CD4-positive, alpha-beta T cell treated with Interleukin-6 for 4 hours (primary cell): ENCODE measurements around the gene MGLL.

Experiments used
- DNase-seq: peaks from one replicate; pipeline ENCODE4 v3.0.0-alpha.2; 2020; ENCODE audit warnings: mixed read lengths

The MGLL gene

DNA sequence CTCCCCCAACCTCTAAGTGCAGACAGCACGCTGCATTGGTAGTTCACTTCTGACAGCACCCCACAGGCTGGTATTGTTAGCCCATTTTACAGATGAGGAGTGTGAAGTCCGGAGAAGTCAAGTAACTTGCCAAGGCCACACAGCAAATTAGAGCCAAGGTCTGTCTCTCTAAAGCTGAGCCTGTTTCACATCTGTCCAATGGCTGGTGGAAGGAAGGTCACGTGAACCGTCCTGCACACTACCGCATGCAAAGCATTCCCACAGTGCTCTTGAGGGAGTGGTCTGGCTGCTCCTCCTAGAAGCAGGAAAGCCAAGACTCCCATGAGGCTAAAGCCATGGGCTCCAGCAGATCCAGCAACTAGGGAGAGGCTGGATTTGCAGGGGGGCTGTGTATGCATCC lies 50.0 kb downstream of the MGLL start:
- DNase-seq = no peak

- DNase-seq = no peak
Measured at GRCh38 chr3:127771746-127772145, 50.6 kb downstream of the MGLL start.

- no peak for DNase-seq
Measured at GRCh38 chr3:127770671-127771355, 51.5 kb downstream of the MGLL start.

DNA sequence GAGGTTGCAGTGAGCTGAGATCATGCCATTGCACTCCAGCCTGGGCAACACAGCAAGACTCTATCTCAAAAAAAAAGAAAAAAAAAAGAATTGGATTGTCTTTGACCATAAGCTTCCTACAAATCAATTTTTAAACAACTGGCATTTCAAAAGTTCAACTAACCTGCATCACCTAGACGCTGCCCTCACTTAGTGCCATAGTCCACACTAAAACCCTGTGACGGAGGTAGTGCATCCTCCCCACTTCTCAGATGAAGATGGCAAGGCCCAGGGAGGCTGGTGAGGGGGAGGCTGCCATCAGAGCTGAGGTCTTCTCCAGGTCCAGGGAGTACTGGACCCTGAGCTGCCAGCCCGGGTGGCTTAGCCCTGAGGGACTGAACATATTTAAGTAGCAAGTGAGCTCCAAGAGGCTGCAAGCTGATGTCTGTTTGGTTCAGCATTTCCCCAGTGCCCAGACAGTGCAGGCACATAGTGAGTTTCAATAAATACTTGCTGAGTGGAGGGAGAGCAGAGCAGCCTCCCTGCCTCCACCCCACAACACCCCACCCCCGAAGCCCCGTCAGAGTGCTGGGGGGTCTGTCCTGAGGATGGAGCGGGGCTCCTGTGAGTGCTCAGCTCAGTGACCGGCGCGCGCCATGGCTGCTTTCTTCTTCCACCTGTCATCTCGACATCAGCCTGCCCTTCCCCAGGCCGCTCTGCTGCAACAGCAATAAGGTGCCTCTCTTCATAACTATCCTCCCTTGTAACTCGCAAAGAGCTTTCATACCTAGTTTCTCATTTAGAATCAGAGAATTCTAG lies 52.8 kb downstream of the MGLL start:
- DNase-seq = no peak

- no peak for DNase-seq
Measured at GRCh38 chr3:127768346-127769008, 53.8 kb downstream of the MGLL start.

GRCh38 chr3:127767126-127767525 lies 55.2 kb downstream of the MGLL start:
- no peak for DNase-seq

DNA sequence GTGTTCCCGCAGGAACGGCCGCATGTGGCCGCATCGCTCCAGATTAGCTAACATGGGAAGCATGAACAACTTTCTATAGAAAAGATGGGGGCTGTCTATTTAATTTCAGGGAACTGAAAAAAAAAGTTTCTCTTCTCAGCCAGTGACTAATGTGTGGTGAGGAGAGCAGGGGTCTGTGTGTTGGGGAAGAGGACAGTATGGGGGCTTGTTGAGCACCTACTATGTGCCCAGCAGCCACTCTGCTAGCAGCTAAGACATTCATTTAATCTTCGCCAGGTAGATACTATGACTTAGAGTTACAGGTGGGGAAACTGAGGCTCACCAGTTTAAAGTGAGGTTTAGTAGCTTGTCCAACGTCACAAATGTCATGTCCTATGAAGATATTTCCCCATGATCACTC lies 56.6 kb downstream of the MGLL start:
- DNase-seq = no peak

GRCh38 chr3:127764841-127765362 lies 57.4 kb downstream of the MGLL start:
- no peak for DNase-seq

GRCh38 chr3:127764301-127764700 lies 58.0 kb downstream of the MGLL start:
- no peak for DNase-seq

GRCh38 chr3:127763816-127764215 lies 58.5 kb downstream of the MGLL start:
- DNase-seq = no peak

GRCh38 chr3:127763337-127763736 lies 59.0 kb downstream of the MGLL start:
- DNase-seq = no peak

- DNase-seq = no peak
Measured at GRCh38 chr3:127762787-127763105, 59.6 kb downstream of the MGLL start.

GRCh38 chr3:127762077-127762786 lies 60.1 kb downstream of the MGLL start:
- no peak for DNase-seq

- DNase-seq = no peak
Measured at GRCh38 chr3:127761441-127761801, 60.9 kb downstream of the MGLL start.

GRCh38 chr3:127760791-127761440 lies 61.4 kb downstream of the MGLL start:
- no peak for DNase-seq

DNA sequence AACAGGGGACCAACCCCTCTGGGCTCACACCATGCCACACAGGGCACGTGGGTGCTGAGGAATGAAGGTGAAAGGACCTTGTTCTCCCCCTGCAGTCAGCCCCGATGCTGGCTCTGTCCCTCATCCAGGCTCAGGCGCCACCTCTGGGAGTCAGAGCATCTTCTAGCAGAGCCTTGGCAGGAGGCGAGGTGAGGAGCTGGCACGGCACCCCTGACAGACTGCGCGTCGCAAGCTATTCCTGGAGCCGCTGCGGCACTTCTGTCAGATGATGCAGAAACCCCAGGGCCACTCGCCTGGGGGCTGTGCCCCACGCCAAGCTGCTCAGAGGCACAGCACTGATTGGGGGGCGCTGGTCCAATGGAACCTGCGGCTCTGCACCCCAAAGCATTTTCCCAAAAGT lies 62.0 kb downstream of the MGLL start:
- DNase-seq = no peak

GRCh38 chr3:127759826-127760225 lies 62.5 kb downstream of the MGLL start:
- DNase-seq = no peak

DNA sequence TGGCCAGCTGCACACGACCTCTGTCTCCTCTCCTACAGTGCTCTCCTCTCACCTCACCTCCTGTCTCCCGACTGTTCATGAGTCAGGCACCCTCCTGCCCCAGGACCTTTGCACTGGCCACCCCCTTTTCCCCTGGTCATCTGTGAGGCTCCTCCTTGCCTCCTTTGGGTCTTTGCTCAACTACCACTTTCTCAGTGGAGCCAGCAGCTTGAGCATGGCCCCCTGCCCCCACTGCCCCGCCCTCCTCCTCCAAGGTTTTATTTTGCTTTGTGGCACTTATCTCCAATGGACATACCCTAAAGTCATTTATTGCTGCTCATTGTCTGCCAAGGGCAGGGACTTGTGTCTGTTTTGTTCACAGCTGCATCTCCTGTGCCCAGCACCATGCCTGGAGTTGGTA lies 64.3 kb downstream of the MGLL start:
- no peak for DNase-seq

- no peak for DNase-seq
Measured at GRCh38 chr3:127755305-127755681, 67.0 kb downstream of the MGLL start.

- DNase-seq = no peak
Measured at GRCh38 chr3:127754411-127755304, 67.7 kb downstream of the MGLL start.

DNA sequence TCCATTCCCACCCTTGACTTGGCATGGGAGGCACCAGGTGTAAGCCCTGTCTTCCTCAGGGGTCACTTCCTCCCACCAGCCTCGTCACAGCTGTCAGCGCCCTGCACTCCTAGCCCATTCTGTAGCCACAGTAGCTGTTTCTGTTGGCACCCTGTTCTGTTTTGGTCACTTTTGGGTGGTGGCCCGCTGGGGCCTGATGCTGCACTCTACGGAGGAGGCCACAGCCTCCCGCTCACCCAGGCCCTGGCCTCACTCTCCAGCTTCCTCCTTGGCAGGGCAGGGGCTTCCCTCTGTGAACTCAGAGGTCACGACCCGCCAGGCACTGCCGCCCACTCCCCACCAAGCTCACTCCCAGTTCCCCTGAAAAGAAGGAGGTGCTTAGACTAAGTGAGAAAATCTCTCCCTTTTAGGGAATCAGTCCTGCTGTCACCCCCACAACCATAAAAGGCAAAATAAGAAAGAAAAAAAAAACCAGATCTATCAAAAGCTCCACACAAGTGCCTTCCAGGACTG lies 68.4 kb downstream of the MGLL start:
- no peak for DNase-seq

DNA sequence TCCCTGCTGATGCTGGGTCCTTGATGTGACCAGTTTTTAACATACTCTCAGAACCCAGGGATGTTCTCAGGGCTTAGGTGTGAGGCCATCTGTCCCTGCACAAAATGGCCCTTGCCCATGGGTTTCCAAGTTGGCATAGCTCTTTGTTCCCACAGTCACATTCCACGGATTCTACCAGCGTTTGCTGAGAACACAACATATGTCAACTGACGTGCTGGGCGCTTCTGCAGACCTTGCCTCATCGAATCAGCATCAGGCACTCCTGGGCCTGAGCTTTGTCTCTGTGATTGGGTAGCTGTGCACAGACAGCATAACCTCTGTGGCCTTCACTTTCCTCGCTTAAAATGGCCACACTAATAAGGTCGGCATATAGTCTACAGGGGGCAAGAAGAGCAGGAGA lies 69.0 kb downstream of the MGLL start:
- no peak for DNase-seq
